Measurements from ENCODE around the gene PRKCB.
"Not testable (repeated sequence)": the region's sequence is repeated elsewhere in the genome, so short reads cannot be mapped to it uniquely, and the experiment has no call there.

PRKCB gene

DNA sequence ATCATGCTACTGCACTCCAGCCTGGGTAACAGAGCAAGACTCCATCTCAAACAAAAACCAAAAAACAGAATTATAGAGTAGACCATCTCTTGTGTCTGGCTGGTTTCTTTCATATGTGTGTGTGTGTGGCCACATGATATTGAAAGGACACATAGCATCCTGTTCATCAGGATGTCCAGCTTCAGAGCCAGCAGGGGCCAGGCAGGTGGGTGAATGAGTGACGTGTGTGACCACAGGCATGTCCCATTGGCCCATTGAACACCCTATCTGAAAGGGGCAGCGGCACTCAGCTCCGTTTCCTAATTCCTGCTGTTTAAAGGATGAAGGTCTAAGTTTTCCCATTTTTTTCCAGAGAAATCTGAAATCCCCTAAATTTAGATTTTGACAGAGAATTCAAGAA lies 174.2 kb downstream of the PRKCB start:
- no peak for TF ChIP-seq ZNF274 (IDR thresholded peaks at IDR 0.05; ENCODE audit: low read depth, low read length)
- H3K4me3 ChIP-seq (ENCODE audit: low read length) = no peak overlapping the region; the same call in 1 of the 2 replicates

DNA sequence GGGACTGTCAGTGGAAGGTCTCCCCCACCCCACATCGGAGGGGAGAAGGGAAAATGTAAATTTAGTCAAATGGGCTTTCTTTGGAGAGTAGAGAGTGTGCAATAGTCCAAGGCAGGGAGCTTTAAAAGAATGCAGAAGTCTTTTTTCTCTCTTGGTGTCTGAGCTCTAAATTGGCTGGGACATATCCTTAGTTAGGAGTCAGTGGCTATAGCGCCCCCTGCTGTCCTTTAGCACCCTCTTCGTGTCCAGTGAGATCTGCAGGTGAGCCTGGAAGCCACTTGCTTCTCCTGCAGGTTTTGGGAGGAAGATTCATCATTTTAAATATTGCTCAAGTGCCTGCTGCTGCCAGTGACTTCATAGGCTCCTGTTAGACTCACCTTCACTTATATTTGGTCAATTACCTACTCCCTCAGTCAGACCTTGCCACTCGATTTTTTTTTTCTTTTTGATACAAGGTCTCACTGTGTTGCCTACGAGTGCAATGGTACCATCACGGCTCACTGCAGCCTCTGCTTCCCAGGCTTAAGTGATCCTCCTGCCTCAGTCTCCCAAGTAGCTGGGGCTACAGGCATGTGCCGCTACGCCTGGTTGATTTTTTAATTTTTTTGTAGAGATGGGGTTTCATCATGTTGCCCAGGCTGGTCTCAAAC lies 174.8 kb downstream of the PRKCB start:
- no peak for TF ChIP-seq ZNF274 (IDR thresholded peaks at IDR 0.05; ENCODE audit: low read depth, low read length)
- H3K4me3 ChIP-seq (ENCODE audit: low read length) = no peak overlapping the region; the same call in 1 of the 2 replicates

DNA sequence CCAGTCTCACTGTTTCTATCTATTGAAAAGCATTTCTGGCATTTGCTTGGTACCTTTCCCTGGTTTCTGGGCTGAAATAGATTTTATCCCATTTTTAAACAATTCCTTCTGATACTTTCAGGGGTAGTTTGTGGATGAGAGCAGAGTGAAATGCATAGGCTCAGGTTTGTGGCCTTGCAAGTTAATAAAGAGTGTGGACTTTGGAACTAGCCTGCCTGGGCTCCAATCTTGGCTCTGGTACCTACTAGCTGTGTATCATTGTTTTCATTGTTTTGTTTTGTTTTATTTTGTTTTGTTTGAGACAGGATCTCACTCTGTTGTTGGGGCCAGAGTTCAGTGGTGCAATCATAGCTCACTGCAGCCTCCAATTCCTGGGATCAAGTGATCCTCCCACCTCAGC lies 175.5 kb downstream of the PRKCB start:
- H3K4me3 ChIP-seq (ENCODE audit: low read length) = no peak overlapping the region
- TF ChIP-seq ZNF274 (IDR thresholded peaks at IDR 0.05; ENCODE audit: low read depth, low read length) = no peak

DNA sequence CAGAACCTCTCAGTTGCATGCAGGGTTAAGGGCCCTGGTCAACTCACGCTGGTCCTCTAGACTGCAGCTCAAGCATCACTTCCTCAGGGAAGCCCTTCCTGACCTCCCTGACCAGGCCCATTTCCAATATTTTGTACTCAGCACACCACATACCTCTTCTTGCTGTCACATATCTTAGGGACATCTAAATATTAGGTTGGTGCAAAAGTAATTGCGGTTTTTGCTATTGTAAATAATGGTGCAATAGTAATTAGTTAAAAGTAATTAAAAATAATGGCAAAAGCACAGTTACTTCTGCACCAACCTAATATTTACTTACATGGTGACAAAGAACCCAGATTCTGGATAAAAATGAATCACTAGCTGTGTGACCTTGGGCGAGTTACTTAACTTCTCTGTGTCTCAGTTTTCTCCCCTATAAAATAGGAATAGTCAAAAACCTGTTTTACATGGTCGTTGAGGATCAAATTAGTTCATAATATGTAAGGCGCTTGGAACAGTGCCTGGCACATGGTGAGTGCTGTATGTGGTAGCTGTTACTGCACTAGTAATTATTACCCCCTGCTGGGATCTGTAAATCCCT lies 177.4 kb downstream of the PRKCB start:
- no peak for TF ChIP-seq ZNF274 (IDR thresholded peaks at IDR 0.05; ENCODE audit: low read depth, low read length)
- no peak overlapping the region for H3K4me3 ChIP-seq (ENCODE audit: low read length)

DNA sequence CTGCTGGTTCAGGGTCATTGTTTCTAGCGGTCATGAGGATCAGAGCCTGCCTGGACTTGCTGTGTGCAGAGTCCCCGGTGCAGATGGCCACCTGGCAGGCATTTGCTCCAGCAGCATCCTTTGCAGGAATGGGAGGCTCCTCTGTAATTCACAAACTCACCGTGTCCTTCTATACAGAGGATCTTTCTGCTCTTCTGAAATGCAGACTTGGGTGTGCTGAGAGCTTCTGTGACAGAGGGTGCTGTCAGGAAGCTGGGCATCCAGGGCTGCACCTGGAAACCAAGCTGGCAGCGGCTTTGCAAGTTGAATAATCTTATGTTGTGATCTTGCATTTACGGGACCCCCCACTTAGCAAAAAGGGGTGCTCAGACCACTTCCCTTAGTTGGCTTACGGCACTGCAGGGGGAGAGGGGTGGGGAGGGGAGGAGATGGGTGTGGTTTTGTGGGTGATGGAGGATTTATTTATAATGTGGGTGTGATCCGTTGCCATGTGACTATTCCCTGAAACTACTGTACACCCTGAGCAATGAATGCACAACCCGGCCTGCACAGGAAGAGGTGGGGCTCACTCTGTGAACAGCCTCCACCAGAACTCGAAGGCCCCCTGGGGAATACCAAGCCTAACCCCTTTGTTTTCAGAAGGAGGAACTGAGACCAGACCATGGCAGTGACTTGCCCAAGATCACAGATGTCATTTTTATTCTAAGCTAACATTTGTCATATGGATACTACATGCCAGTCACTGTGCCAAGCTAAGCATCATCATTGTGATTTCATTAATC lies 178.3 kb downstream of the PRKCB start:
- H3K4me3 ChIP-seq (ENCODE audit: low read length) = no peak overlapping the region; the same call in 1 of the 2 replicates
- TF ChIP-seq ZNF274 (IDR thresholded peaks at IDR 0.05; ENCODE audit: low read depth, low read length) = no peak

DNA sequence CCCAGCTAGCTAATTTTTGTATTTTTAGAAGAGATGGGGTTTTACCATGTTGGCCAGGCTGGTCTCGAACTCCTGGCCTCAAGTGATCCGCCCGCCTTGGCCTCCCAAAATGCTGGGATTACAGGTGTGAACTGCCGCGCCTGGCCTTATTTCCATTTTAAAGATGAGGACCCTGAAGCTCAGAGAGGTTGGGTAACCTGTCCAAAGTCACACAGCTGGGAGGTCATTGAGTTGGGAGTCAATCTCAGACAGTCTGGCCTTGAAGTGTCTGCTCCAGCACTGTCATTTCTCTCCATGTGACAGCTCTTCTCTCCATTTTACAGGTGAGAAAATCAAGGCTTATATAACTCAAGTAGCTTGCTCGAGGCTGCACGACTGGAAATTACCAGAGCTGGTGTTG lies 179.2 kb downstream of the PRKCB start:
- H3K4me3 ChIP-seq (ENCODE audit: low read length) = not testable (repeated sequence)

DNA sequence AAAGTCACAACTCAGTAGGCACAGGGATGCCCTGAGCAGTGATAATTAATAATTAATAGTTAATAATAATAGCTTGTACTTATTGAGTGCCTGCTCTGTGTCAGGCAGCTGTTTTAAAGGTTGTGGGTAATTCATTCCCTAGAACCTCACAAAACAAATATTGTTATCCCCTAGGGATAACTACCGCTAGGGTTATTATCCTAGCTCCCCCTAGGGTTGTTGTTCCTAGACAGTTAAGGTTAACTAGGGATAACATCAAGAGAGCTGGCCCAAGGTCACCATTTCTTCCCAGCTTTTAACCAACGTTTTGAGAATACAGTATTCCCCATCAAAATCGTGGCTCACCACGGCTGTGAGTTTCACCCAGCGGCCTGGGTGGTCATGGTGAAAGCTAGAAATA lies 180.1 kb downstream of the PRKCB start:
- TF ChIP-seq ZNF274 (IDR thresholded peaks at IDR 0.05; ENCODE audit: low read depth, low read length) = no peak
- H3K4me3 ChIP-seq (ENCODE audit: low read length) = no peak overlapping the region

DNA sequence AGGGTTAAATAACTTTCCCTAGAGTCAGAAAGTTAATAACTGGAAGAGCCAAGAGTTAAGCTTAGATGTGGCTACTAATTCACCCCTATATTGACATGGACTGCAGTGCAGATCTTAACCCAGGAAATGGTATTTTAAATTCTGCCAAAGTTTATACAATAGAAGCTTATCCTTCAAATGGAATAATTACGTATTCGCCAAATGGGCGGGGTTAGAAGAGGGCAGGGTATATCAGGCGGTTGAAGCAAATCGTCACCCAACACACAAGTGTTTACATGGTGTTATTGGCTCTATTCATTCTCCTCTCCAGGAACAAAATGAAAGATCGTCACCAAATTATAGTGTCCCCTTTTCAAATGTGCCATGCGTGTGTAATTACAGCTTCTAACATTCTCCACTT lies 182.7 kb downstream of the PRKCB start:
- no peak overlapping the region for H3K4me3 ChIP-seq (ENCODE audit: low read length)
- no peak for TF ChIP-seq ZNF274 (IDR thresholded peaks at IDR 0.05; ENCODE audit: low read depth, low read length)

DNA sequence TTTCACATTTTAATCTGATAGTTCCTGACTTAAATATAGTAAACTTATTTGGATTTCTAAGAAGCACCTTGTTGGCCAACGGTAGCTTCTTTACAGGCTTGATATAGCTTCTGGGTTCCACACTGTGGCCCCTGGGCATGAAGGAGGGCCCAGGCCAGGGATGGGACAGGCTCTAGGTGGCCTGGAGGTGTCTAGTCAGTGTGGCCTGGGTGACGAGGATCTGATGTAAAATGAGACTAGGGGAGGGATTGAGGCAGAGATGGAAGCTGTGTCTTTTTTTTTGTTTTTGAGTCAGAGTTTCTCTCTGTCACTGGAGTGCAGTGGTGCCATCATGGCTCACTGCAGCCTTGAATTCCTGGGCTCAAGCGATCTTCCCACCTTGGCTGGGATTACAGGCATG lies 187.0 kb downstream of the PRKCB start:
- H3K4me3 ChIP-seq (ENCODE audit: low read length) = no peak overlapping the region
- no peak for TF ChIP-seq ZNF274 (IDR thresholded peaks at IDR 0.05; ENCODE audit: low read depth, low read length)

DNA sequence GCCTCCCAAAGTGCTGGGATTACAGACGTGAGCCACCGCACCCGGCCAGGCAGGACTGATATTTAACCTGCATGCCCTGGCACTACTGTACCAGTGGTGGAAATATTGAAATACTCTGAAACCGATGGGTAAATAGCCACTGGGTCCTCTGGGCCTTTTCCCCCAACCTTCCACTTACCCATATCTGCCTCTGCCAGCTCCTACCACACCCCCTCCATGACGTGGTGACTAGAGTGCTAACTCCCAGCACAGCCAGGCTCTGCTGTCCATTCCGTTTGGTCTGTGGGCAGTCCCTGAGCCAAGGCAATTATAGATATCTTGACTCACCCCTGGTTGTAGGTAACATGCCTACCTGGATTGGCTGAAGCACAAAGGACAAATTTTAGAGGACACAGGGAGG lies 187.8 kb downstream of the PRKCB start:
- no peak overlapping the region for H3K4me3 ChIP-seq (ENCODE audit: low read length)
- TF ChIP-seq ZNF274 (IDR thresholded peaks at IDR 0.05; ENCODE audit: low read depth, low read length) = no peak

DNA sequence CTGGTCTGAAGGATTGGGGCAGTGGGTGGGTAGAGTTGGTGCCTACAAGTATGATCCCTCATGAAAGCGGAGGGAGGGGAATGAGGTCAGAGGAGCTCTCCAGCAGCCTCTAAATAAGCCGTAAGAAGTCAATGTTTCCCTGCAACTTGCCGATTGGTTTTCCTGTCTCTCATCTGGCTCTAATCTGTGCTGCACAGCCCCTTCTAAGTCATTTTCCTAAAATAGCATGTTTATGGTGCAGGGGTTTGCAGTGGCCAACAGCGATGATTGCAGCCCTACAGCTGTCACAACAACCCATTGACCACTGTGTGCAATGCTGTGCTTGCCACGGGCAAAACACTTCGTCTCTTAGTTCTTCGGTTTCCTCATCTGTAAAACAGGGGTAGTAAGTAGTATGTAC lies 189.2 kb downstream of the PRKCB start:
- no peak for TF ChIP-seq ZNF274 (IDR thresholded peaks at IDR 0.05; ENCODE audit: low read depth, low read length)
- no peak overlapping the region for H3K4me3 ChIP-seq (ENCODE audit: low read length)

DNA sequence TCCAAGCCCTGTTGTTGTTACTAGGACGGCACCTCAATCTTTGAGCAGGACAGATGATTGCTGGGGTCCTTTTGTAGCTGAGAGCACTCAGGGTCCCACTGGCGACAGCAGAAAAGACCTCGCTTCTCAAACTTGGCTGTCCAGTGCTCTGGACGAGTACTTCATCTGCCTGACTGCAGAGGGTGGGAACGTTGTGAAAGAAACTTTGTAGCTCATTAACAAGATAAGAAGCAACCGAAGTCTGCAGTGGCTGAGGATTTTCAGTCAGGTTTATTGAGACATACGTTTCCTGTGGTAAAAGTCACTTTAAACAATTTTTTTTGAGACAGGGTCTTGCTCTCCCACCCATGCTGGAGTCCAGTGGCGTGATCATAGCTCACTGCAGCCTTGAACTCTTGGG lies 191.7 kb downstream of the PRKCB start:
- no peak overlapping the region for H3K4me3 ChIP-seq (ENCODE audit: low read length)
- TF ChIP-seq ZNF274 (IDR thresholded peaks at IDR 0.05; ENCODE audit: low read depth, low read length) = no peak

DNA sequence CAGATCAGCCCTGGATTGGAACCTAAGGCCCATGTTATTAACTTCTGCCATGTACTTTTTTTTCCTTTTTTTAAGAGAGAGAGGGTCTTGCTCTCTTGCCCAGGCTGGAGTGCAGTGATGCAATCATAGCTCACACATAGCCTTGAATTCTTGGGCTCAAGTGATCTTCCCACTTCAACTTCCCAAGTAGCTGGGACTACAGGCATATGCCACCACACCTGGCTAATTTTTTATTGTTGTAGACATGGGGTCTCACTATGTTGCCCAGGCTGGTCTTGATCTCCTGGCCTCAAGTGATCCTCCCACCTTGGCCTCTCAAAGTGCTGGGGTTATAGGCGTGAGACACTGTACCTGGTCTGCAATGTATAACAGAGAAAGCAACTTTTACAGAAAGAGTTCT lies 194.1 kb downstream of the PRKCB start:
- not testable (repeated sequence) for H3K4me3 ChIP-seq (ENCODE audit: low read length)

DNA sequence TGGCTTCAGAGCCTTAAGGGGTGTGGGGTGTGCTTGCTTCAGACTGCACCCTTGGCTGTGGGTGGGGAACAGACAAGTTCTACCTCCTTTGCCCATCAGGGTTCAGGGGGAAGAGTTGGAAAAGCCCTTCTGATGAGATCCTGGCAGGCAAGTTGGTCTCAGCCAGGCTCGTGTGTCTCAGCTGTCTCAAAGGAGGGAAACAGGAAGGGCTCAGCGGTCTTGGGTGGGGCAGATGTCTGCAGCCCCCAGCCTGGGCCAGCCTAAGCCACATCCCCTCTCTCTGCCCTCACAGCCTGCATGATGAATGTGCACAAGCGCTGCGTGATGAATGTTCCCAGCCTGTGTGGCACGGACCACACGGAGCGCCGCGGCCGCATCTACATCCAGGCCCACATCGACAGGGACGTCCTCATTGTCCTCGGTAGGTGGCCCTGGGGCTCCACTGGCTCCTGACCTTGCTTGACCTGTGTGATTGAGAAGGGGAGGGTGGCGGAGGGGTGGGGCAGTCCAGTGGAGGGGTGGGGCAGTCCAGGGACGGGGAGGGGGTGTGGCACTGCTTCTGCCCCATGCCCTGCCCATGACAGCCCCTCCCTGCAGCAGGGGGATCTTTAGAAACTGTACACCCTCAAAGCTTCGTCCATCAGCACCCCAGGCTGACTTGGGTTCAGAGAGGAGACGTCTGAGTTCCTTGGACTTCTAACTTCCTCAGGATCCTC lies 199.5 kb downstream of the PRKCB start:
- no peak for TF ChIP-seq ZNF274 (IDR thresholded peaks at IDR 0.05; ENCODE audit: low read depth, low read length)
- no peak overlapping the region for H3K4me3 ChIP-seq (ENCODE audit: low read length)

Measured in GM08714 (cell line).